Neural progenitor cell (in vitro differentiated cells): ENCODE measurements around the gene ESYT3.

Source experiments
- EZH2phosphoT487 ChIP-seq: fragments of 200-600 bp; sonication (generic); IDR thresholded peaks from 2 replicates; pipeline ENCODE4 v1.6.1; 2017; ENCODE audit warnings: antibody characterized with exemption
- TF ChIP-seq, protein P1 (sequence below): fragments of 200-600 bp; sonication (generic); IDR thresholded peaks from 2 replicates; pipeline ENCODE4 v1.5.1; 2017; ENCODE audit warnings: antibody characterized with exemption, mild to moderate bottlenecking

DNA sequence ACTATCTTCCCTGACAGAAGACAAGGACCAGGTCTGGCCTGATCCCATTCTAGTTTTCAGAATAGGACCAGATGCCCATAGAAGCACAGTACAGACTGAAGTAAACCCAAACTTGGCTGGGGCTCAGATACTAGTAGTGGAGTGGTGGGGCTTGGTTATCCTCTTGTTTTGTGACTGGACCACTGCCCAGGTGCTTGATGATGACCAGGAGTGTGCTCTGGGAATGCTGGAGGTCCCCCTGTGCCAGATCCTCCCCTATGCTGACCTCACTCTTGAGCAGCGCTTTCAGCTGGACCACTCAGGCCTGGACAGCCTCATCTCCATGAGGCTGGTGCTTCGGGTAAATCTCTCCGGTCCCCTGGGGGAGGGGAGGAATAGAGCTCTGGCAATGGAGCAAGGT lies 36.3 kb downstream of the ESYT3 start:
- TF ChIP-seq EZH2phosphoT487: no peak
- TF ChIP-seq, protein P1, sequence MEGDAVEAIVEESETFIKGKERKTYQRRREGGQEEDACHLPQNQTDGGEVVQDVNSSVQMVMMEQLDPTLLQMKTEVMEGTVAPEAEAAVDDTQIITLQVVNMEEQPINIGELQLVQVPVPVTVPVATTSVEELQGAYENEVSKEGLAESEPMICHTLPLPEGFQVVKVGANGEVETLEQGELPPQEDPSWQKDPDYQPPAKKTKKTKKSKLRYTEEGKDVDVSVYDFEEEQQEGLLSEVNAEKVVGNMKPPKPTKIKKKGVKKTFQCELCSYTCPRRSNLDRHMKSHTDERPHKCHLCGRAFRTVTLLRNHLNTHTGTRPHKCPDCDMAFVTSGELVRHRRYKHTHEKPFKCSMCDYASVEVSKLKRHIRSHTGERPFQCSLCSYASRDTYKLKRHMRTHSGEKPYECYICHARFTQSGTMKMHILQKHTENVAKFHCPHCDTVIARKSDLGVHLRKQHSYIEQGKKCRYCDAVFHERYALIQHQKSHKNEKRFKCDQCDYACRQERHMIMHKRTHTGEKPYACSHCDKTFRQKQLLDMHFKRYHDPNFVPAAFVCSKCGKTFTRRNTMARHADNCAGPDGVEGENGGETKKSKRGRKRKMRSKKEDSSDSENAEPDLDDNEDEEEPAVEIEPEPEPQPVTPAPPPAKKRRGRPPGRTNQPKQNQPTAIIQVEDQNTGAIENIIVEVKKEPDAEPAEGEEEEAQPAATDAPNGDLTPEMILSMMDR: no peak
